BJ (cell line): ENCODE data around the gene ADCY2. TPM values are rescaled to one million over a fixed set of nuclear protein-coding genes. Genes with fewer than 3 reads are reported as not detected.

Experiments
- CTCF ChIA-PET: fragments of 350-600 bp; formaldehyde crosslinking; extraction: SDS; loops from one replicate; lab custom pipeline; 2021; ENCODE audit warnings: antibody characterized with exemption, inconsistent platforms; lab: Yijun Ruan, JAX
- POLR2A ChIA-PET: fragments of 300-600 bp; sonication (Branson Sonifier 250); formaldehyde crosslinking; extraction: SDS; loops from one replicate; lab custom pipeline; 2021; ENCODE audit warnings: antibody characterized with exemption; lab: Charles Lee
- DNase-seq: peaks from one replicate; pipeline ENCODE4 v3.0.0-alpha.2; 2011; ENCODE audit warnings: low read depth
- H3K27me3 ChIP-seq: 2 replicates; pipeline ENCODE4 v1.6.0; 2011; ENCODE audit warnings: low read length; ENCODE audit not compliant: control insufficient read depth, insufficient read depth
- H3K36me3 ChIP-seq: 2 replicates; pipeline ENCODE4 v1.5.1; 2011; ENCODE audit warnings: low read length; ENCODE audit not compliant: control insufficient read depth, insufficient read depth
- H3K4me3 ChIP-seq: 2 replicates; pipeline ENCODE4 v1.5.1; 2011; ENCODE audit warnings: low read depth, mild to moderate bottlenecking, control low read depth, low read length
- CTCF ChIP-seq: IDR thresholded peaks from 2 replicates; pipeline ENCODE4 v1.5.1; 2011; ENCODE audit warnings: low read depth, mild to moderate bottlenecking, control low read depth, inconsistent platforms, low read length, moderate library complexity; ENCODE audit not compliant: insufficient read depth
- polyA plus RNA-seq: library from polyadenylated mRNA; depleted of rRNA; stranded (reverse); fragments of >200 nt; gene quantifications from 2 replicates; pipeline ENCODE4 v1.2.3, GENCODE V29; 2011

Gene ADCY2
- polyA plus RNA-seq, 1 experiment, result not detected

- no peak for TF ChIP-seq CTCF
These were observed 82.5 kb downstream of the ADCY2 start for GRCh38 chr5:7478459-7478858.

GRCh38 chr5:7488734-7489133 is 92.8 kb downstream of the ADCY2 start:
- CTCF ChIA-PET, result no interaction called here
- POLR2A ChIA-PET, result no interaction called here

More at GRCh38 chr5:7478459-7478858, 82.5 kb downstream of the ADCY2 start:
- DNase-seq, result no peak
- ChIA-PET POLR2A (no interaction called here), CTCF (interaction anchor here (0.7 kb wide), 1 partner anchor 30 kb away, joined by 3 read pairs; no protein-coding TSS in a partner anchor)
- H3K4me3 ChIP-seq, result no peak overlapping the region
- H3K36me3 ChIP-seq, result no peaks in the 10 kb centered on the region
- H3K27me3 ChIP-seq, result no peaks in the 10 kb centered on the region

GRCh38 chr5:7492371-7492770 is 96.4 kb downstream of the ADCY2 start:
- no peak for DNase-seq
- Histone ChIP-seq H3K4me3 (no peak overlapping the region), H3K36me3 (no peaks in the 10 kb centered on the region), H3K27me3 (no peaks in the 10 kb centered on the region)
- ChIA-PET POLR2A (no interaction called here), CTCF (no interaction called here)
- no peak for TF ChIP-seq CTCF

More at GRCh38 chr5:7488734-7489133, 92.8 kb downstream of the ADCY2 start:
- H3K4me3 ChIP-seq, result no peak overlapping the region
- no peak for TF ChIP-seq CTCF
- H3K36me3 ChIP-seq, result no peaks in the 10 kb centered on the region
- DNase-seq, result no peak
- H3K27me3 ChIP-seq, result no peaks in the 10 kb centered on the region

- Histone ChIP-seq H3K4me3 (no peak overlapping the region), H3K36me3 (no peaks in the 10 kb centered on the region), H3K27me3 (no peaks in the 10 kb centered on the region)
- POLR2A ChIA-PET, result no interaction called here
- TF ChIP-seq CTCF, result no peak
- CTCF ChIA-PET, result no interaction called here
- no peak for DNase-seq
These were observed 97.1 kb downstream of the ADCY2 start for GRCh38 chr5:7493081-7493480.

- TF ChIP-seq CTCF, result no peak
- CTCF ChIA-PET, result no interaction called here
- no peak for DNase-seq
- POLR2A ChIA-PET, result no interaction called here
- no peaks in the 10 kb centered on the region for H3K36me3 ChIP-seq
- no peaks in the 10 kb centered on the region for H3K27me3 ChIP-seq
- H3K4me3 ChIP-seq, result no peak overlapping the region
These were observed 97.7 kb downstream of the ADCY2 start for GRCh38 chr5:7493622-7494021.
